ENCODE measurements around the gene WWOX. TPM values are rescaled to one million over a fixed set of nuclear protein-coding genes. Genes with fewer than 3 reads are reported as not detected.

WWOX gene
- total RNA-seq, 1 donor from 2014 or later: 106 TPM

GRCh38 chr16:78650339-78651074, 551.1 kb downstream of the WWOX start:
- no peak overlapping the region for H3K4me3 ChIP-seq
- H3K27ac ChIP-seq: no peak overlapping the region
- no peak for DNase-seq (ENCODE audit: low spot score in 2 of 2)
- TF ChIP-seq, protein P1, sequence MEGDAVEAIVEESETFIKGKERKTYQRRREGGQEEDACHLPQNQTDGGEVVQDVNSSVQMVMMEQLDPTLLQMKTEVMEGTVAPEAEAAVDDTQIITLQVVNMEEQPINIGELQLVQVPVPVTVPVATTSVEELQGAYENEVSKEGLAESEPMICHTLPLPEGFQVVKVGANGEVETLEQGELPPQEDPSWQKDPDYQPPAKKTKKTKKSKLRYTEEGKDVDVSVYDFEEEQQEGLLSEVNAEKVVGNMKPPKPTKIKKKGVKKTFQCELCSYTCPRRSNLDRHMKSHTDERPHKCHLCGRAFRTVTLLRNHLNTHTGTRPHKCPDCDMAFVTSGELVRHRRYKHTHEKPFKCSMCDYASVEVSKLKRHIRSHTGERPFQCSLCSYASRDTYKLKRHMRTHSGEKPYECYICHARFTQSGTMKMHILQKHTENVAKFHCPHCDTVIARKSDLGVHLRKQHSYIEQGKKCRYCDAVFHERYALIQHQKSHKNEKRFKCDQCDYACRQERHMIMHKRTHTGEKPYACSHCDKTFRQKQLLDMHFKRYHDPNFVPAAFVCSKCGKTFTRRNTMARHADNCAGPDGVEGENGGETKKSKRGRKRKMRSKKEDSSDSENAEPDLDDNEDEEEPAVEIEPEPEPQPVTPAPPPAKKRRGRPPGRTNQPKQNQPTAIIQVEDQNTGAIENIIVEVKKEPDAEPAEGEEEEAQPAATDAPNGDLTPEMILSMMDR (IDR thresholded peaks at IDR 0.05): no peak
- no peaks in the 10 kb centered on the region for H3K36me3 ChIP-seq
- H3K27me3 ChIP-seq: no peaks in the 10 kb centered on the region
- H3K4me1 ChIP-seq: no peaks in the 10 kb centered on the region
- intact Hi-C loops (cut with DNase I): no loop called here
- H3K9me3 ChIP-seq: no peaks in the 10 kb centered on the region

DNA sequence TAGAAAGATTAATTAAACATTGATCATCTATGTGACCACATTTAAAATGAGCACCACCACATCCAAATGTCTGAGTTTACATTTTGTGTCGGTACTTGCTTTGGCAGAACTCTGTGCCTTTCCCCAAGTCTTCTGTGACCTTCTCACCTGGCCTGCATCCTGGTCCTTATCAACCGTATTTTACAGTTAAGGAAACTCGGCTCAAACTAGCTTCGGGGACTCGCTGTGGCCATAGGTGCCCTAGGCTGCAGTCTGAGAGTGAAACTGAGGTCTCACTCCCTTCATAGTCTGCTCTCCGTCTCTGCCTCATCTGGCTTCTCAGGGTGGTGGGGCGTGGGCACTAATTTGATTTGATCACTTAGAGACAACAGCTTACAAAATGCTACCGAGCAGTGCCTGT, 555.5 kb downstream of the WWOX start:
- H3K9me3 ChIP-seq: no peaks in the 10 kb centered on the region
- intact Hi-C loops (cut with DNase I): no loop called here
- H3K36me3 ChIP-seq: no peaks in the 10 kb centered on the region
- no peaks in the 10 kb centered on the region for H3K27me3 ChIP-seq
- no peak overlapping the region for H3K4me3 ChIP-seq
- no peak overlapping the region for H3K27ac ChIP-seq
- H3K4me1 ChIP-seq: no peaks in the 10 kb centered on the region
- DNase-seq (ENCODE audit: low spot score in 2 of 2): no peak
- TF ChIP-seq, protein P1 (IDR thresholded peaks at IDR 0.05): no peak

- Histone ChIP-seq H3K4me1 (no peaks in the 10 kb centered on the region), H3K27ac (no peak overlapping the region), H3K27me3 (no peaks in the 10 kb centered on the region), H3K4me3 (no peak overlapping the region), H3K36me3 (no peaks in the 10 kb centered on the region), H3K9me3 (no peaks in the 10 kb centered on the region)
- DNase-seq (ENCODE audit: low spot score in 2 of 2): no peak
- TF ChIP-seq, protein P1 (IDR thresholded peaks at IDR 0.05): no peak
- intact Hi-C loops (cut with DNase I): no loop called here
Measured at GRCh38 chr16:78655331-78656113, 556.1 kb downstream of the WWOX start.

DNA sequence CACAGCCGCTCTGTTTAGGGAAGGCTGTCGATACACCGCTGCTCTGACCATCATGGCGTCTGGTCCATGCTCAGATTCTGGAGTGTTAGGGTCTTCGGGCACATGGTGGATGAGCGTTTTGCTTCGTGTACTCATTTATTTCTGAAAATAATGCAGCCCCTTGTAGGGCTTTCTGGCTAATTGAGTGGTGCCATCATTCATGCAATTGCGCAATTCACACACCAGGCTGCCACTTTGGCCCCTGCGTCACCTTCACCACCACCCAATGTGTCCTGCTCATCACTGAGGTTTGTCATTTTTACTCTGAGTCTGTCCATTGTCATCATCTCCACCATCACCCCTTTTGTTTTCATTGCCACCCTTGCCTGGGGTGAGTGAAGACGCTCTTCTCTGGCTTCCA, 557.4 kb downstream of the WWOX start:
- Histone ChIP-seq H3K27ac (no peak overlapping the region), H3K36me3 (no peaks in the 10 kb centered on the region), H3K4me3 (no peak overlapping the region), H3K4me1 (no peaks in the 10 kb centered on the region), H3K9me3 (no peaks in the 10 kb centered on the region), H3K27me3 (no peaks in the 10 kb centered on the region)
- TF ChIP-seq, protein P1 (IDR thresholded peaks at IDR 0.05): no peak
- no peak for DNase-seq (ENCODE audit: low spot score in 2 of 2)
- intact Hi-C loops (cut with DNase I): no loop called here

GRCh38 chr16:78659216-78659615, 559.8 kb downstream of the WWOX start:
- H3K4me3 ChIP-seq: no peak overlapping the region
- H3K4me1 ChIP-seq: no peaks in the 10 kb centered on the region
- H3K9me3 ChIP-seq: no peaks in the 10 kb centered on the region
- DNase-seq (ENCODE audit: low spot score in 2 of 2): no peak
- intact Hi-C loops (cut with DNase I): no loop called here
- TF ChIP-seq, protein P1 (IDR thresholded peaks at IDR 0.05): no peak
- no peaks in the 10 kb centered on the region for H3K27me3 ChIP-seq
- H3K27ac ChIP-seq: no peak overlapping the region
- no peaks in the 10 kb centered on the region for H3K36me3 ChIP-seq
